HepG2 (cell line): ENCODE measurements around the gene CCL19. TPM values are rescaled to one million over a fixed set of nuclear protein-coding genes. Genes with fewer than 3 reads are reported as not detected.

Experiments
- CREB3 ChIP-seq: sonication (generic); formaldehyde crosslinking; IDR thresholded peaks from 2 replicates; pipeline ENCODE4 v1.5.0; 2020; ENCODE audit warnings: missing genetic modification reagents
- E2F2 ChIP-seq: sonication (generic); formaldehyde crosslinking; IDR thresholded peaks from 2 replicates; pipeline ENCODE4 v1.4.0; 2020; ENCODE audit warnings: missing genetic modification reagents, borderline replicate concordance
- HES4 ChIP-seq: sonication (generic); formaldehyde crosslinking; IDR thresholded peaks from 2 replicates; pipeline ENCODE4 v1.9.0; 2021; ENCODE audit warnings: mild to moderate bottlenecking, missing genetic modification reagents, borderline replicate concordance
- HNF1A ChIP-seq, 2 experiments: sonication (generic) in 1 of 2; formaldehyde crosslinking in 1 of 2; IDR thresholded peaks; 2 replicates each; pipeline versions ENCODE4 v1.4.0 to v1.6.1; 2016 to 2020; ENCODE audit warnings: borderline replicate concordance in 1 of 2, low read depth in 1 of 2, mild to moderate bottlenecking in 1 of 2, missing genetic modification reagents in 1 of 2
- LCORL ChIP-seq, 2 experiments: fragments of 450-650 bp in 1 of 2; sonication (generic) in 1 of 2; formaldehyde crosslinking in 1 of 2; IDR thresholded peaks; 2 replicates each; pipeline versions ENCODE4 v1.5.0 to v1.6.1; 2017 to 2020; ENCODE audit warnings: antibody characterized with exemption in 1 of 2, missing genetic modification reagents in 1 of 2
- NCOA1 ChIP-seq: sonication (generic); formaldehyde crosslinking; IDR thresholded peaks from 2 replicates; pipeline ENCODE4 v1.9.0; 2021; ENCODE audit warnings: missing genetic modification reagents
- YEATS2 ChIP-seq: sonication (generic); formaldehyde crosslinking; IDR thresholded peaks from 2 replicates; pipeline ENCODE4 v1.4.0; 2020; ENCODE audit warnings: missing genetic modification reagents, borderline replicate concordance
- ZBTB44 ChIP-seq: sonication (generic); formaldehyde crosslinking; IDR thresholded peaks from 2 replicates; pipeline ENCODE4 v1.4.0; 2020; ENCODE audit warnings: missing genetic modification reagents
- ZFYVE20 ChIP-seq: sonication (generic); formaldehyde crosslinking; IDR thresholded peaks from 2 replicates; pipeline ENCODE4 v1.8.0; 2023; ENCODE audit warnings: low read depth, mild to moderate bottlenecking, moderate library complexity, missing genetic modification reagents, borderline replicate concordance
- ZNF142 ChIP-seq: sonication (generic); formaldehyde crosslinking; IDR thresholded peaks from 2 replicates; pipeline ENCODE4 v1.4.0; 2020; ENCODE audit warnings: missing genetic modification reagents
- ZNF207 ChIP-seq: fragments of 450-650 bp; IDR thresholded peaks from 2 replicates; pipeline ENCODE4 v1.6.1; 2016; ENCODE audit warnings: antibody characterized with exemption, borderline replicate concordance
- ZNF235 ChIP-seq: sonication (generic); formaldehyde crosslinking; IDR thresholded peaks from 2 replicates; pipeline ENCODE4 v1.8.1; 2023; ENCODE audit warnings: mild to moderate bottlenecking, missing genetic modification reagents, borderline replicate concordance
- ZNF577 ChIP-seq: sonication (generic); formaldehyde crosslinking; IDR thresholded peaks from 2 replicates; pipeline ENCODE4 v1.4.0; 2020; ENCODE audit warnings: mild to moderate bottlenecking, low read depth, missing genetic modification reagents, borderline replicate concordance
- polyA plus RNA-seq, 8 experiments: library from polyadenylated mRNA; depleted of rRNA in 3 of 8; stranded (reverse) in 7 of 8; unstranded in 1 of 8; fragments of >200 nt; fragmentation: Illumina TruSeq in 4 of 8; extraction: Trizol in 4 of 8; gene quantifications; 2 replicates each; pipeline versions ENCODE4 v1.2.1 to v1.2.3, GENCODE V29; 2011 to 2016; ENCODE audit warnings: low read depth in 4 of 8, missing spikeins in 1 of 8, mixed read lengths in 1 of 8; ENCODE audit not compliant: insufficient read depth in 1 of 8
- total RNA-seq, 5 experiments: library from RNA; depleted of rRNA; stranded (reverse); fragments of >200 nt; fragmentation: Illumina TruSeq; extraction: Trizol; gene quantifications; 2 replicates each; pipeline ENCODE4 v1.2.3, GENCODE V29; 2016; ENCODE audit warnings: low read depth in 1 of 5

Gene CCL19
- total and polyA plus RNA-seq, 2 of the 13 experiments (the other 11 are each of a cell fraction or from before 2014, with no cell fraction given), result not detected

GRCh38 chr9:34651876-34652601, 39.0 kb downstream of the CCL19 start, which contains the start of gene IL11RA (continued):
- TF ChIP-seq ZNF142 (CRISPR knock-in tag) (no peak), HNF1A (IDR thresholded peaks at IDR 0.05; ENCODE audit: low read depth) (no peak), HNF1A (CRISPR knock-in tag; IDR thresholded peaks at IDR 0.05; ENCODE audit: borderline replicate concordance) (no peak; the same call in 1 of the 2 replicates), HES4 (no peak), LCORL (IDR thresholded peaks at IDR 0.05) (no peak), LCORL (CRISPR knock-in tag; IDR thresholded peaks at IDR 0.05) (peak; percentile 85), NCOA1 (CRISPR knock-in tag) (no peak), ZBTB44 (CRISPR knock-in tag) (no peak), ZFYVE20 (CRISPR knock-in tag) (no peak), ZNF235 (CRISPR knock-in tag) (0 out of 2 replicates have a peak, but pooled peaks have one; percentile 39), E2F2 (CRISPR knock-in tag) (no peak), ZNF577 (no peak), CREB3 (CRISPR knock-in tag) (no peak), ZNF207 (no peak), YEATS2 (CRISPR knock-in tag) (no peak; the same call in 1 of the 2 replicates)
